ENCODE measurements around the gene CDH22.
A peak's percentile ranks its signal among the peaks of the same experiment; 100 is the strongest.

The CDH22 gene

DNA sequence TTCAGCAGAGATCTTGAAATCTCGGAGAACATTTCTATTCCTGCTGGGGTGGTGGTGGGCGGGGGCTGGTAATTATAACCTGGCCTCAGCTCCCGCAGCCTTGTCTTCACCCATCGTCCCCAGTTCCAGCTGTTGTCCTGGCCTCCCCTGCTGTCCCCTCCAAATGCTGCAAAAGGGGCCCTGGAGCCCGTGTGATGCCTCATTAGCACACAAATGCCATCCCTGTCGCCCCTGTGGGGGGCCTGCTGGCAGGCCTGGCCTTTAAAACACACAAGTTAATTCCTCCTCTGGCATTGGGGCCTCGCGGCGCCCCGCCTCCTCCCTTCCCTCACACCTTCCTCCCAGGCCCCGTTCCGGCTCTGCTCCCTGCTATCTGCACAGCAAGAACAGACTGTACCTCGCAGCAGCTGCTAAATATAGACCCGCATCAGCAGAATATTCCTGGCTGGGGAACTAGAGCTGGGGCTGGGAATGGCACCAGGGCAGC, 85.7 kb downstream of the CDH22 start:
- ATAC-seq (ENCODE audit: low read depth) (no peak), DNase-seq (ENCODE audit: low spot score) (no peak)
- no peak for TF ChIP-seq CTCF (IDR thresholded peaks at IDR 0.05; ENCODE audit: poor library complexity, severe bottlenecking)
- Histone ChIP-seq H3K27me3 (ENCODE audit: insufficient read depth, poor library complexity, severe bottlenecking) (peaks cover 3% of the 10 kb centered on the region), H3K27ac (ENCODE audit: poor library complexity, severe bottlenecking) (no peak overlapping the region), H3K4me3 (ENCODE audit: severe bottlenecking) (no peak overlapping the region), H3K36me3 (ENCODE audit: low read depth) (no peaks in the 10 kb centered on the region), H3K9me3 (ENCODE audit: severe bottlenecking) (no peaks in the 10 kb centered on the region), H3K4me1 (ENCODE audit: insufficient read depth, poor library complexity, severe bottlenecking) (no peaks in the 10 kb centered on the region)

GRCh38 chr20:46221256-46221833, 87.0 kb downstream of the CDH22 start:
- Histone ChIP-seq H3K9me3 (ENCODE audit: severe bottlenecking) (no peaks in the 10 kb centered on the region), H3K36me3 (ENCODE audit: low read depth) (no peaks in the 10 kb centered on the region), H3K27ac (ENCODE audit: poor library complexity, severe bottlenecking) (no peak overlapping the region), H3K27me3 (ENCODE audit: insufficient read depth, poor library complexity, severe bottlenecking) (peaks cover 3% of the 10 kb centered on the region), H3K4me1 (ENCODE audit: insufficient read depth, poor library complexity, severe bottlenecking) (no peaks in the 10 kb centered on the region), H3K4me3 (ENCODE audit: severe bottlenecking) (no peak overlapping the region)
- ATAC-seq (ENCODE audit: low read depth) (no peak), DNase-seq (ENCODE audit: low spot score) (no peak)
- no peak for TF ChIP-seq CTCF (IDR thresholded peaks at IDR 0.05; ENCODE audit: poor library complexity, severe bottlenecking)

- no peaks in the 10 kb centered on the region for H3K36me3 ChIP-seq (ENCODE audit: low read depth)
- no peaks in the 10 kb centered on the region for H3K9me3 ChIP-seq (ENCODE audit: severe bottlenecking)
- no peak overlapping the region for H3K4me3 ChIP-seq (ENCODE audit: severe bottlenecking)
- H3K27ac ChIP-seq (ENCODE audit: poor library complexity, severe bottlenecking): no peak overlapping the region
- ATAC-seq (ENCODE audit: low read depth) (peak; percentile 22; the same call in 1 of the 3 replicates), DNase-seq (ENCODE audit: low spot score) (no peak)
- H3K27me3 ChIP-seq (ENCODE audit: insufficient read depth, poor library complexity, severe bottlenecking): peaks cover 3% of the 10 kb centered on the region
- H3K4me1 ChIP-seq (ENCODE audit: insufficient read depth, poor library complexity, severe bottlenecking): no peaks in the 10 kb centered on the region
- no peak for TF ChIP-seq CTCF (IDR thresholded peaks at IDR 0.05; ENCODE audit: poor library complexity, severe bottlenecking)
These were observed 87.7 kb downstream of the CDH22 start for GRCh38 chr20:46220455-46221207.

GRCh38 chr20:46219920-46220319, 88.4 kb downstream of the CDH22 start:
- no peak for DNase-seq (ENCODE audit: low spot score)
- peaks cover 3% of the 10 kb centered on the region for H3K27me3 ChIP-seq (ENCODE audit: insufficient read depth, poor library complexity, severe bottlenecking)
- no peaks in the 10 kb centered on the region for H3K36me3 ChIP-seq (ENCODE audit: low read depth)

More at GRCh38 chr20:46219920-46220319, 88.4 kb downstream of the CDH22 start:
- Histone ChIP-seq H3K9me3 (ENCODE audit: severe bottlenecking) (no peaks in the 10 kb centered on the region), H3K4me3 (ENCODE audit: severe bottlenecking) (no peak overlapping the region), H3K27ac (ENCODE audit: poor library complexity, severe bottlenecking) (no peak overlapping the region), H3K4me1 (ENCODE audit: insufficient read depth, poor library complexity, severe bottlenecking) (no peaks in the 10 kb centered on the region)
- TF ChIP-seq CTCF (IDR thresholded peaks at IDR 0.05; ENCODE audit: poor library complexity, severe bottlenecking): no peak
- ATAC-seq (ENCODE audit: low read depth): no peak
